GM10248 (cell line): ENCODE results near the gene PDE6D.

ENCODE experiments used
- CTCF ChIA-PET: fragments of 300-600 bp; sonication (Branson Sonifier 250); formaldehyde crosslinking; extraction: SDS; loops from one replicate; lab custom pipeline; 2021; ENCODE audit warnings: antibody characterized with exemption; lab: Yijun Ruan, JAX
- POLR2A ChIA-PET: fragments of 350-650 bp; sonication (Branson Sonifier 250); formaldehyde crosslinking; extraction: SDS; loops from one replicate; lab custom pipeline; 2020; ENCODE audit warnings: antibody characterized with exemption; lab: Yijun Ruan, JAX
- DNase-seq: peaks from one replicate; pipeline ENCODE4 v3.0.0; 2012; ENCODE audit errors: extremely low spot score
- CTCF ChIP-seq: IDR thresholded peaks from 2 replicates; pipeline ENCODE4 v1.5.1; 2012; ENCODE audit warnings: mild to moderate bottlenecking, low read depth; ENCODE audit errors: extremely low read depth, missing control alignments, control extremely low read depth

The PDE6D gene

DNA sequence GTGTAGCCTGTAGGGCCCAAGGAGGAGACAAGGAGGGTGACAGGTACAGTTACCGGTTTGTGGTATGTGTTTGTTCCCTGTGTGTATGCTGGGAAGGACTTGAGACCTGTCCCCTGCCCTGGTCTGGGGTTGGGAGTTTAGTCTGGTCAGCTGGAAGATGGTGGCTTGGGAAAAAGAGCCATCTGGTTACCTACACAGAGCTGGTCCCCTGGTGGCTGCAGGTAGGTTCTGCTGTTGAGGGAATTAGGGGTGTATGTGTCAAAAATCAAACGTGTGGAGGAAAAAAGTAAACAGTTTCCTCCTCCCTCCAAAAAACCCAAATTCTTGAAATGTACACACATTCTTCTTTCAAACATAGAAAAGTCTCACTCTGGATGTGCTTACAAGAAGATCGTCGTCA is 48.5 kb downstream of the PDE6D start:
- ChIA-PET CTCF (interaction anchor here (1.3 to 6.6 kb wide), 2 partner anchors 12 to 18 kb away, joined by 4 to 33 read pairs; no protein-coding TSS in a partner anchor), POLR2A (no interaction called here)
- no peak for DNase-seq
- no peak for TF ChIP-seq CTCF

DNA sequence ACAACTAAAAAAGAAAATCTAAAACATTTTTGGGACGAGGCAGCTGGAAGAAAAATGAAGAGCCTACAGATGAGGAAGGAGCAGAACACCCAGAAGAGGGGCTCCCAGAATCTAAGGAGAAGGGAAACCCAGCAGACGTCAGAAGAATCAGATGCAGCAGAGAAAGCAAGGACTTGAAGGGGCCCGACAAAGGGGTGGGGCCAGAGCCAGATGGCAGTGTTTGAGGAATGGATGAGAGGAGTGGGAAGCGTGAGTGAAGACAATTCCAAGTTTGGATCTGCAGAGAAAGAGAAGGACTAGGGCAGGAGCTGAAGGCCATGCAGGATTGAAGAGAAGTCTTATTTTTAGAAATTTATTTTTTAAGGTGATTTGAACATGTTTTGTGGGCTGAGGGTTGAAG is 53.5 kb downstream of the PDE6D start:
- no peak for TF ChIP-seq CTCF
- ChIA-PET POLR2A (no interaction called here), CTCF (interaction anchor here (1.1 kb wide), 1 partner anchor 18 kb away, joined by 3 read pairs; no protein-coding TSS in a partner anchor)
- DNase-seq = no peak

DNA sequence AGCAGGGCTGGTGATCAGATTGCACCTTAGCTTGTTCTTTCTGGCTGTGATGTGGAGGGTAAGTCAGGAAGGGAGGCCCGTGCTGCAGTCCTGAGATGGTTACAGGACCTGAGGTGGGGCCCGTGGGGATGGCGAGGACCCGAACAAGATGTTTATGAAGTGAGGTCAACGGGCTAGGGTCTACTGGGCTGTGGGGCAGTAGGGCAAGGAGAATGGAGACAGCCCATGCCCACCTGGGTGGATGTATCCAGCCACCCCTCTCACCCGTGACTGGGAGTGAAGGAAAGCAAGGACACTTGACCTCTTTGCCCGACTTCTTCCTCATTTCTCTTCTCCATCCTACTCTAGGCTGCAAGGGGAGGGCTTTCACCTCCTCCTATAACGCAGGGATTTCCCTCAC is 54.8 kb downstream of the PDE6D start:
- CTCF ChIA-PET = interaction anchor here (1.2 to 3.3 kb wide), 5 partner anchors 11 to 51 kb away, joined by 3 to 61 read pairs (median 4); no protein-coding TSS in a partner anchor
- POLR2A ChIA-PET = no interaction called here
- TF ChIP-seq CTCF = no peak
- no peak for DNase-seq

GRCh38 chr2:231725476-231725875 is 55.6 kb downstream of the PDE6D start:
- CTCF ChIA-PET = interaction anchor here (1.1 to 3.3 kb wide), 9 partner anchors 10 to 124 kb away, joined by 3 to 61 read pairs (median 4); no protein-coding TSS in a partner anchor
- no peak for TF ChIP-seq CTCF
- POLR2A ChIA-PET = interaction anchor here (2.1 kb wide), 1 partner anchor 11 kb away, joined by 7 read pairs; no protein-coding TSS in a partner anchor
- no peak for DNase-seq

GRCh38 chr2:231722721-231723307 is 58.3 kb downstream of the PDE6D start:
- no peak for TF ChIP-seq CTCF
- POLR2A ChIA-PET = no interaction called here
- DNase-seq = no peak
- CTCF ChIA-PET = interaction anchor here (0.8 to 12.1 kb wide), 5 partner anchors 8 to 41 kb away, joined by 3 to 531 read pairs (median 17); no protein-coding TSS in a partner anchor

DNA sequence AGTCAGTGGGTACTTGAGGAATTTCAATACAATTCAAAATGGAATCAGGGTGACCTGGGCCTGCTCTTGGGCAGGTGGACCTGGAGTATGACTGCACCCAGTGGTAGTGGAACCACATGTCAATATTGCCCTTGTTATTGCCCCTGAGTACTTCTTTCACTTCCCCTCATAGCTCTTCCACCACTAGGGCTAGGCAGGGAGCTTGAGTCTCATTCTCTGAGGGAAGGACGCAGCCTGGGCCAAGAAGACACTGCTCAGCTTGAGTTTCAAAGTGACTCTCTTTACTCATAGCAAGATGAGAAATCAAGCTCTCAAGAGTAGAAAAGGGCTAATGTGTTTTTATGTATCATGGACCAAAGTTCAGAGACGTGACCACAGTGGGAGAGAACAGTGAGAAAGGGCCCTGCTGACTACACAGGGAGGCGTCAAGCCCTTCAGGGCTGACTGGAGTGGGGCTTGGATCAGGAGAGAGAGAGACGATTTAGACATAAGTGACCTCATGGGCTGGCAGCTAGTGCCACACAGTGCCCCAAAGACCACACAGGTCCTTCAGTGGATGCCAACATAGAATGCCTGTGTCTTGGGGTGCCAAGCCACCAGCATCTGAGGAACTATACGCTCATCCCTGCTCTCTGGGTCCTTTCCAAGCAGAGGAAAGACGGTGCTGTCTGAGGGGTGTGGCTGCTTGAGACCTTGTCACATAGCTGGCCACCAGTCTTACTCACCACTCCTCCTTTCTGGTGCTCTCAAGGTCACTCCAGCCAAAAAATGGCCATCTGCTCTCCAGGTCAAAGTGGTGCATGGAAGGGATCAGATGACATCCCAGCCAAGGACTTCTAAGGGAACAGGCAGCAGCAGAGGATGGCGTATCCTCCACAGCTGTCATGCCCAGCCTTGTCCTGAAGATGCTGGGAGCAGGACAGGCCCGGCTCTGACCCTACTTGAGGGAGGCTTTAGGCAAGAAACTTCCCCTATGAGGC is 59.8 kb downstream of the PDE6D start:
- peak; percentile 74 for DNase-seq
- ChIA-PET POLR2A (interaction anchor here (0.9 to 1.3 kb wide), 4 partner anchors 11 to 107 kb away, joined by 4 to 6 read pairs (median 4); partner anchors contain the start of gene PTMA), CTCF (interaction anchor here (0.8 to 12.1 kb wide), 11 partner anchors 9 to 160 kb away, joined by 3 to 531 read pairs (median 5); no protein-coding TSS in a partner anchor)
- peak; percentile 1 for TF ChIP-seq CTCF
